Breast epithelium (tissue), 3 donors: Measurements from ENCODE around the gene MPRIP.

Source experiments
- POLR2A ChIP-seq: fragments of 450-650 bp; IDR thresholded peaks from one replicate; pipeline ENCODE4 v1.6.1; 2016; ENCODE audit warnings: antibody characterized with exemption, mild to moderate bottlenecking, moderate library complexity
- TF ChIP-seq, protein P1 (sequence below), 3 donors: fragments of 450-650 bp; IDR thresholded peaks; one replicate each; pipeline ENCODE4 v1.5.1; 2016 to 2017; ENCODE audit warnings: antibody characterized with exemption in 3 of 3, mild to moderate bottlenecking in 3 of 3, moderate library complexity in 3 of 3

- TF ChIP-seq, protein P1, sequence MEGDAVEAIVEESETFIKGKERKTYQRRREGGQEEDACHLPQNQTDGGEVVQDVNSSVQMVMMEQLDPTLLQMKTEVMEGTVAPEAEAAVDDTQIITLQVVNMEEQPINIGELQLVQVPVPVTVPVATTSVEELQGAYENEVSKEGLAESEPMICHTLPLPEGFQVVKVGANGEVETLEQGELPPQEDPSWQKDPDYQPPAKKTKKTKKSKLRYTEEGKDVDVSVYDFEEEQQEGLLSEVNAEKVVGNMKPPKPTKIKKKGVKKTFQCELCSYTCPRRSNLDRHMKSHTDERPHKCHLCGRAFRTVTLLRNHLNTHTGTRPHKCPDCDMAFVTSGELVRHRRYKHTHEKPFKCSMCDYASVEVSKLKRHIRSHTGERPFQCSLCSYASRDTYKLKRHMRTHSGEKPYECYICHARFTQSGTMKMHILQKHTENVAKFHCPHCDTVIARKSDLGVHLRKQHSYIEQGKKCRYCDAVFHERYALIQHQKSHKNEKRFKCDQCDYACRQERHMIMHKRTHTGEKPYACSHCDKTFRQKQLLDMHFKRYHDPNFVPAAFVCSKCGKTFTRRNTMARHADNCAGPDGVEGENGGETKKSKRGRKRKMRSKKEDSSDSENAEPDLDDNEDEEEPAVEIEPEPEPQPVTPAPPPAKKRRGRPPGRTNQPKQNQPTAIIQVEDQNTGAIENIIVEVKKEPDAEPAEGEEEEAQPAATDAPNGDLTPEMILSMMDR (IDR thresholded peaks at IDR 0.05): no peak
- TF ChIP-seq POLR2A: no peak
These were observed 181.5 kb downstream of the MPRIP start for GRCh38 chr17:17223736-17224135.
